ENCODE results near the gene SSTR5.

- TF ChIP-seq POLR2A (IDR thresholded peaks at IDR 0.05; ENCODE audit: low read depth, low read length) (no peak), TAF1 (IDR thresholded peaks at IDR 0.05; ENCODE audit: borderline replicate concordance, low read depth, low read length) (no peak), POLR2AphosphoS5 (IDR thresholded peaks at IDR 0.05; ENCODE audit: low read depth, low read length) (no peak)
These were observed 19.8 kb upstream of the SSTR5 start for GRCh38 chr16:1052721-1053120.
